Bronchial epithelial cell (primary cell): ENCODE measurements around the gene NDUFS1. TPM values are rescaled to one million over a fixed set of nuclear protein-coding genes. Genes with fewer than 3 reads are reported as not detected.

Experiments used
- DNase-seq: peaks from one replicate; pipeline ENCODE4 v3.0.0-alpha.2; 2010; ENCODE audit warnings: low read depth
- FAIRE-seq: peaks from 2 replicates; lab custom pipeline; 2011; peaks lifted over from hg19 to GRCh38; lab: Jason Lieb, UNC
- H3K27me3 ChIP-seq: 2 replicates; pipeline ENCODE4 v1.5.1; 2011; ENCODE audit warnings: low read length; ENCODE audit not compliant: control insufficient read depth, insufficient read depth
- H3K36me3 ChIP-seq: 2 replicates; pipeline ENCODE4 v1.5.1; 2011; ENCODE audit warnings: low read length; ENCODE audit not compliant: control insufficient read depth, insufficient read depth
- H3K4me3 ChIP-seq: 2 replicates; pipeline ENCODE4 v1.5.1; 2011; ENCODE audit warnings: mild to moderate bottlenecking, low read depth, low read length, control low read depth
- CTCF ChIP-seq: IDR thresholded peaks from 2 replicates; pipeline ENCODE4 v1.5.1; 2011; ENCODE audit warnings: mild to moderate bottlenecking, moderate library complexity, low read length, control low read depth, inconsistent platforms; ENCODE audit not compliant: insufficient read depth, severe bottlenecking
- total RNA-seq: library from RNA; depleted of rRNA; stranded (reverse); fragments of >200 nt; gene quantifications from 2 replicates; pipeline ENCODE4 v1.2.1, GENCODE V29; 2014

Gene NDUFS1
- total RNA-seq, 1 donor from 2014 or later, result 103 TPM

GRCh38 chr2:206098471-206098870, 60.8 kb downstream of the NDUFS1 start:
- no peaks in the 10 kb centered on the region for H3K36me3 ChIP-seq
- no peak overlapping the region for H3K4me3 ChIP-seq
- no peaks in the 10 kb centered on the region for H3K27me3 ChIP-seq
- no peak for FAIRE-seq
- DNase-seq, result no peak
- no peak for TF ChIP-seq CTCF

GRCh38 chr2:206096876-206097275, 62.4 kb downstream of the NDUFS1 start:
- Histone ChIP-seq H3K4me3 (no peak overlapping the region), H3K27me3 (no peaks in the 10 kb centered on the region), H3K36me3 (no peaks in the 10 kb centered on the region)
- FAIRE-seq, result no peak
- no peak for DNase-seq
- TF ChIP-seq CTCF, result no peak

GRCh38 chr2:206095536-206096332, 63.5 kb downstream of the NDUFS1 start:
- TF ChIP-seq CTCF, result no peak
- H3K36me3 ChIP-seq, result no peaks in the 10 kb centered on the region
- H3K27me3 ChIP-seq, result no peaks in the 10 kb centered on the region
- DNase-seq (no peak), FAIRE-seq (no peak)
- H3K4me3 ChIP-seq, result no peak overlapping the region

- DNase-seq (no peak), FAIRE-seq (no peak)
- TF ChIP-seq CTCF, result no peak
- Histone ChIP-seq H3K4me3 (no peak overlapping the region), H3K27me3 (no peaks in the 10 kb centered on the region), H3K36me3 (no peaks in the 10 kb centered on the region)
Observed at GRCh38 chr2:206092297-206092696, 66.9 kb downstream of the NDUFS1 start.

GRCh38 chr2:206088248-206088647, 71.0 kb downstream of the NDUFS1 start:
- Histone ChIP-seq H3K27me3 (no peaks in the 10 kb centered on the region), H3K36me3 (no peaks in the 10 kb centered on the region), H3K4me3 (no peak overlapping the region)
- DNase-seq, result no peak
- TF ChIP-seq CTCF, result no peak
- no peak for FAIRE-seq

- Histone ChIP-seq H3K36me3 (no peaks in the 10 kb centered on the region), H3K27me3 (no peaks in the 10 kb centered on the region), H3K4me3 (peak overlapping the region; percentile 58)
- no peak for FAIRE-seq
- DNase-seq, result peak; percentile 26
- no peak for TF ChIP-seq CTCF
Observed at GRCh38 chr2:206086716-206087350, 72.4 kb downstream of the NDUFS1 start.
